Measurements from ENCODE around the gene TTBK2.

Gene TTBK2

GRCh38 chr15:42786978-42787377 lies 133.6 kb downstream of the TTBK2 start:
- no peak for DNase-seq
- H4K8ac ChIP-seq (ENCODE audit: low read depth, low read length), result no peak overlapping the region
- H2AK5ac ChIP-seq (ENCODE audit: low read length), result no peak overlapping the region
- H3K18ac ChIP-seq (ENCODE audit: low read length), result no peak overlapping the region
- no CpG with 5 or more reads among the region's 5 CpGs for WGBS (ENCODE audit: extremely low coverage, insufficient coverage, insufficient read length)
- no peaks in the 10 kb centered on the region for H3K79me1 ChIP-seq (ENCODE audit: low read length)
- no peak overlapping the region for H4K91ac ChIP-seq (ENCODE audit: low read depth, low read length)
- no peaks in the 10 kb centered on the region for H3K36me3 ChIP-seq (ENCODE audit: control insufficient read depth in 1 of 2, insufficient read depth in 2 of 2, low read length in 2 of 2)
- H2AFZ ChIP-seq (ENCODE audit: insufficient read depth, low read length, poor library complexity), result no peak overlapping the region
- no peak overlapping the region for H3K27ac ChIP-seq (ENCODE audit: low read depth, low read length)
- no peak overlapping the region for H4K12ac ChIP-seq (ENCODE audit: low read depth, low read length)
- H2BK12ac ChIP-seq (ENCODE audit: low read length), result no peak overlapping the region
- H3K4me3 ChIP-seq (ENCODE audit: low read depth, low read length), result no peak overlapping the region
- no peaks in the 10 kb centered on the region for H3K4me1 ChIP-seq (ENCODE audit: control insufficient read depth in 1 of 2, insufficient read depth in 2 of 2, low read length in 2 of 2)
- H2BK5ac ChIP-seq (ENCODE audit: low read depth, low read length, poor library complexity), result no peak overlapping the region
- no peaks in the 10 kb centered on the region for H3K27me3 ChIP-seq (ENCODE audit: insufficient read depth, low read length)
- no peak overlapping the region for H3K4me2 ChIP-seq (ENCODE audit: low read length)
- no peaks in the 10 kb centered on the region for H3K79me2 ChIP-seq (ENCODE audit: control insufficient read depth, insufficient read depth, low read length, poor library complexity)
- H3K9me3 ChIP-seq (ENCODE audit: insufficient read depth, low read depth, low read length), result no peaks in the 10 kb centered on the region
- H3K23ac ChIP-seq (ENCODE audit: low read length), result no peak overlapping the region
- no peak overlapping the region for H3K9ac ChIP-seq (ENCODE audit: low read length)
- H3K4ac ChIP-seq (ENCODE audit: low read depth, low read length), result no peak overlapping the region
- no peak overlapping the region for H2BK120ac ChIP-seq (ENCODE audit: insufficient read depth, low read length, poor library complexity)
- H3K14ac ChIP-seq (ENCODE audit: low read length), result no peak overlapping the region

DNA sequence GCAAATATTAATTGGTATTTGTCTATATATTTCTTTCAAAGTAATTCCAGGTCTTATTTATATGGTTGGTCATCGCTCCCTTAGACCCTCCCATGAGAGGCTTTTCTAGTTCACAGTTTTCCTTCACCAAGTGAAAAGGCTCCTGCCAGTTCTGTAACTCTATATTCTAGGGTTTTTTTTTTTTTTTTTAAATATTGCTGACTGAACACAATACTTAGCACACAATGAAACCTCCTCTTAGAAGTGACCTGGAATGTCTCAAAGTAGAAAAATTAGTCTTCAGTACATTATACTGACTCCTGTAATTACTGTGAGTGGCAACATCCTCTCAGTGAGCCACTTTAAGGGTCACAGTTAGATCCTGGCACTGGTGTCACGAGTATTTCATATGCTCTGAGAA lies 135.0 kb downstream of the TTBK2 start:
- no peak overlapping the region for H3K18ac ChIP-seq (ENCODE audit: low read length)
- H3K36me3 ChIP-seq (ENCODE audit: control insufficient read depth in 1 of 2, insufficient read depth in 2 of 2, low read length in 2 of 2), result no peaks in the 10 kb centered on the region
- no peak overlapping the region for H3K27ac ChIP-seq (ENCODE audit: low read depth, low read length)
- no peak overlapping the region for H2BK12ac ChIP-seq (ENCODE audit: low read length)
- H3K27me3 ChIP-seq (ENCODE audit: insufficient read depth, low read length), result no peaks in the 10 kb centered on the region
- no peak overlapping the region for H2BK120ac ChIP-seq (ENCODE audit: insufficient read depth, low read length, poor library complexity)
- H3K23ac ChIP-seq (ENCODE audit: low read length), result no peak overlapping the region
- no peak overlapping the region for H3K4ac ChIP-seq (ENCODE audit: low read depth, low read length)
- H3K79me1 ChIP-seq (ENCODE audit: low read length), result no peaks in the 10 kb centered on the region
- H3K9ac ChIP-seq (ENCODE audit: low read length), result no peak overlapping the region
- H2BK5ac ChIP-seq (ENCODE audit: low read depth, low read length, poor library complexity), result no peak overlapping the region
- no peak for DNase-seq
- no peaks in the 10 kb centered on the region for H3K9me3 ChIP-seq (ENCODE audit: insufficient read depth, low read depth, low read length)
- no peak overlapping the region for H3K14ac ChIP-seq (ENCODE audit: low read length)
- no peak overlapping the region for H2AFZ ChIP-seq (ENCODE audit: insufficient read depth, low read length, poor library complexity)
- WGBS (ENCODE audit: extremely low coverage, insufficient coverage, insufficient read length), result no CpG with 5 or more reads among the region's 2 CpGs
- no peak overlapping the region for H3K4me2 ChIP-seq (ENCODE audit: low read length)
- no peaks in the 10 kb centered on the region for H3K79me2 ChIP-seq (ENCODE audit: control insufficient read depth, insufficient read depth, low read length, poor library complexity)
- H4K91ac ChIP-seq (ENCODE audit: low read depth, low read length), result no peak overlapping the region
- H2AK5ac ChIP-seq (ENCODE audit: low read length), result no peak overlapping the region
- no peak overlapping the region for H4K8ac ChIP-seq (ENCODE audit: low read depth, low read length)
- no peaks in the 10 kb centered on the region for H3K4me1 ChIP-seq (ENCODE audit: control insufficient read depth in 1 of 2, insufficient read depth in 2 of 2, low read length in 2 of 2)
- H3K4me3 ChIP-seq (ENCODE audit: low read depth, low read length), result no peak overlapping the region
- H4K12ac ChIP-seq (ENCODE audit: low read depth, low read length), result no peak overlapping the region

DNA sequence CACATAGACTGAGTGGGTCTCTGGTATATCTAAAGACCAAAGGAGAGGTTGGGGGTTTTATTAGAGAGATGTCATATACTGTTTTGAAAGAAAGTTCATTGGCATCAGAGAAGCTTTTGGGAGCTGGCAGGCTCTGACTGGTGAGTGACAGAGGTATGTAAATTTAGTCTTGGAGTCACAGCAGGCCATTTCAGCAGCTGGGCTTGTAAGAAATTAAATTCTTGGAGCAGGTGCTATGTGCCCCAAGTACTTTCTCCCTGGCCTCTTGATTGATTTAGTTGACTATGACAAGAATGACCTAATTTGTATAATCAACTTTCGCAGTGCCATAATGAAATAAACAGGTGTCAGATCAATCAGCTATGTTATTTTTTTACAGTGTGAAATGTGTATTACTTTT lies 135.9 kb downstream of the TTBK2 start:
- Histone ChIP-seq H3K9me3 (ENCODE audit: insufficient read depth, low read depth, low read length) (no peaks in the 10 kb centered on the region), H4K12ac (ENCODE audit: low read depth, low read length) (no peak overlapping the region), H3K9ac (ENCODE audit: low read length) (no peak overlapping the region), H4K8ac (ENCODE audit: low read depth, low read length) (no peak overlapping the region), H3K79me2 (ENCODE audit: control insufficient read depth, insufficient read depth, low read length, poor library complexity) (no peaks in the 10 kb centered on the region), H3K4ac (ENCODE audit: low read depth, low read length) (no peak overlapping the region), H2AK5ac (ENCODE audit: low read length) (no peak overlapping the region), H2BK12ac (ENCODE audit: low read length) (no peak overlapping the region), H4K91ac (ENCODE audit: low read depth, low read length) (no peak overlapping the region), H3K14ac (ENCODE audit: low read length) (no peak overlapping the region), H2BK5ac (ENCODE audit: low read depth, low read length, poor library complexity) (no peak overlapping the region), H2BK120ac (ENCODE audit: insufficient read depth, low read length, poor library complexity) (no peak overlapping the region), H3K36me3 (ENCODE audit: control insufficient read depth in 1 of 2, insufficient read depth in 2 of 2, low read length in 2 of 2) (no peaks in the 10 kb centered on the region), H3K4me3 (ENCODE audit: low read depth, low read length) (no peak overlapping the region), H3K27me3 (ENCODE audit: insufficient read depth, low read length) (no peaks in the 10 kb centered on the region), H3K79me1 (ENCODE audit: low read length) (no peaks in the 10 kb centered on the region), H3K4me2 (ENCODE audit: low read length) (no peak overlapping the region), H2AFZ (ENCODE audit: insufficient read depth, low read length, poor library complexity) (no peak overlapping the region), H3K27ac (ENCODE audit: low read depth, low read length) (no peak overlapping the region), H3K4me1 (ENCODE audit: control insufficient read depth in 1 of 2, insufficient read depth in 2 of 2, low read length in 2 of 2) (no peaks in the 10 kb centered on the region), H3K18ac (ENCODE audit: low read length) (no peak overlapping the region), H3K23ac (ENCODE audit: low read length) (no peak overlapping the region)
- no peak for DNase-seq
- WGBS (ENCODE audit: extremely low coverage, insufficient coverage, insufficient read length), result no CpG with 5 or more reads among the region's 1 CpG

DNA sequence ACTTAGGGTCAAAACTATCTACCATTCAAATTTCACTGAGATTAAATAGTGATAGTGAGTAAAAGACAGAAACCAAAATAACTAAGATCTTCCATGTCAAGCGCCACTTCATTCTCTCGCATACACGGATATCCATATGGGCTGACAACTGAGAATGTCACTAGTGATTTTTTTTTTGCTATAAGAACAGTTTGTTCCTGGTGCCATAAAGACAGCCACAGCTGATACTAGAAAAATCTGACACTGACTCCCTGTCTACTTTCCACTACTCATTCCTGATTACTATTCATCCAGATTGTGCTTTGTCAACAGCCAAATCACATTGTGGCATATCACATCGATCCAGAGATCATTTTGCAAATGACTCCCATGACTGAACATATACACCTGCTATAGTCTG lies 137.9 kb downstream of the TTBK2 start:
- Histone ChIP-seq H3K9me3 (ENCODE audit: insufficient read depth, low read depth, low read length) (no peaks in the 10 kb centered on the region), H2AFZ (ENCODE audit: insufficient read depth, low read length, poor library complexity) (no peak overlapping the region), H3K27ac (ENCODE audit: low read depth, low read length) (no peak overlapping the region), H4K12ac (ENCODE audit: low read depth, low read length) (no peak overlapping the region), H3K4me2 (ENCODE audit: low read length) (no peak overlapping the region), H4K91ac (ENCODE audit: low read depth, low read length) (no peak overlapping the region), H3K79me2 (ENCODE audit: control insufficient read depth, insufficient read depth, low read length, poor library complexity) (no peaks in the 10 kb centered on the region), H2BK120ac (ENCODE audit: insufficient read depth, low read length, poor library complexity) (no peak overlapping the region), H2AK5ac (ENCODE audit: low read length) (no peak overlapping the region), H3K9ac (ENCODE audit: low read length) (no peak overlapping the region), H3K79me1 (ENCODE audit: low read length) (no peaks in the 10 kb centered on the region), H3K4ac (ENCODE audit: low read depth, low read length) (no peak overlapping the region), H3K4me3 (ENCODE audit: low read depth, low read length) (no peak overlapping the region), H3K14ac (ENCODE audit: low read length) (no peak overlapping the region), H3K18ac (ENCODE audit: low read length) (no peak overlapping the region), H3K4me1 (ENCODE audit: control insufficient read depth in 1 of 2, insufficient read depth in 2 of 2, low read length in 2 of 2) (no peaks in the 10 kb centered on the region), H3K27me3 (ENCODE audit: insufficient read depth, low read length) (no peaks in the 10 kb centered on the region), H2BK5ac (ENCODE audit: low read depth, low read length, poor library complexity) (no peak overlapping the region), H3K36me3 (ENCODE audit: control insufficient read depth in 1 of 2, insufficient read depth in 2 of 2, low read length in 2 of 2) (no peaks in the 10 kb centered on the region), H4K8ac (ENCODE audit: low read depth, low read length) (no peak overlapping the region), H2BK12ac (ENCODE audit: low read length) (no peak overlapping the region), H3K23ac (ENCODE audit: low read length) (no peak overlapping the region)
- WGBS (ENCODE audit: extremely low coverage, insufficient coverage, insufficient read length), result no CpG with 5 or more reads among the region's 4 CpGs
- no peak for DNase-seq
